Measurements from ENCODE around the gene QRICH1.

QRICH1 gene

GRCh38 chr3:49035281-49035680 lies 58.6 kb downstream of the QRICH1 start:
- in situ Hi-C loops (cut with MboI; ENCODE audit: low sequenced_read_pairs), result no loop called here

GRCh38 chr3:49034650-49035049 lies 59.2 kb downstream of the QRICH1 start:
- in situ Hi-C loops (cut with MboI; ENCODE audit: low sequenced_read_pairs), result no loop called here

- in situ Hi-C loops (cut with MboI; ENCODE audit: low sequenced_read_pairs), result no loop called here
These were observed 61.1 kb downstream of the QRICH1 start for GRCh38 chr3:49032646-49033304.

- in situ Hi-C loops (cut with MboI; ENCODE audit: low sequenced_read_pairs), result no loop called here
These were observed 63.5 kb downstream of the QRICH1 start for GRCh38 chr3:49030321-49030720.

GRCh38 chr3:49029563-49029884 lies 64.3 kb downstream of the QRICH1 start:
- in situ Hi-C loops (cut with MboI; ENCODE audit: low sequenced_read_pairs), result no loop called here

GRCh38 chr3:49028673-49029562 lies 65.0 kb downstream of the QRICH1 start, which contains the start of gene IMPDH2:
Gene IMPDH2 (minus strand): TSS chr3:49029398. CDS start chr3:49029350, 48 bp downstream.
- in situ Hi-C loops (cut with MboI; ENCODE audit: low sequenced_read_pairs), result no loop called here

GRCh38 chr3:49028298-49028672 lies 65.6 kb downstream of the QRICH1 start:
- in situ Hi-C loops (cut with MboI; ENCODE audit: low sequenced_read_pairs), result no loop called here

- in situ Hi-C loops (cut with MboI; ENCODE audit: low sequenced_read_pairs), result no loop called here
These were observed 66.2 kb downstream of the QRICH1 start for GRCh38 chr3:49027634-49028033.

- in situ Hi-C loops (cut with MboI; ENCODE audit: low sequenced_read_pairs), result no loop called here
These were observed 67.3 kb downstream of the QRICH1 start for GRCh38 chr3:49026536-49026935.

- in situ Hi-C loops (cut with MboI; ENCODE audit: low sequenced_read_pairs), result no loop called here
These were observed 67.9 kb downstream of the QRICH1 start for GRCh38 chr3:49025793-49026520.

GRCh38 chr3:49025005-49025792 lies 68.7 kb downstream of the QRICH1 start:
- in situ Hi-C loops (cut with MboI; ENCODE audit: low sequenced_read_pairs), result no loop called here

GRCh38 chr3:49024449-49024848 lies 69.4 kb downstream of the QRICH1 start:
- in situ Hi-C loops (cut with MboI; ENCODE audit: low sequenced_read_pairs), result no loop called here

GRCh38 chr3:49023775-49024174 lies 70.1 kb downstream of the QRICH1 start:
- in situ Hi-C loops (cut with MboI; ENCODE audit: low sequenced_read_pairs), result no loop called here

GRCh38 chr3:49022688-49023171 lies 71.1 kb downstream of the QRICH1 start:
- in situ Hi-C loops (cut with MboI; ENCODE audit: low sequenced_read_pairs), result no loop called here

GRCh38 chr3:49021813-49022687 lies 71.8 kb downstream of the QRICH1 start, which contains the start of gene NDUFAF3:
Gene NDUFAF3 (plus strand): TSS chr3:49022121. CDS start chr3:49022145, 24 bp downstream.
- in situ Hi-C loops (cut with MboI; ENCODE audit: low sequenced_read_pairs), result no loop called here

- in situ Hi-C loops (cut with MboI; ENCODE audit: low sequenced_read_pairs), result no loop called here
These were observed 72.6 kb downstream of the QRICH1 start for GRCh38 chr3:49021213-49021812.

GRCh38 chr3:49020330-49021212 lies 73.3 kb downstream of the QRICH1 start:
- in situ Hi-C loops (cut with MboI; ENCODE audit: low sequenced_read_pairs), result no loop called here

GRCh38 chr3:49019941-49020329 lies 73.9 kb downstream of the QRICH1 start:
- in situ Hi-C loops (cut with MboI; ENCODE audit: low sequenced_read_pairs), result no loop called here
